ENCODE measurements around the gene PITPNM1.

Gene PITPNM1

DNA sequence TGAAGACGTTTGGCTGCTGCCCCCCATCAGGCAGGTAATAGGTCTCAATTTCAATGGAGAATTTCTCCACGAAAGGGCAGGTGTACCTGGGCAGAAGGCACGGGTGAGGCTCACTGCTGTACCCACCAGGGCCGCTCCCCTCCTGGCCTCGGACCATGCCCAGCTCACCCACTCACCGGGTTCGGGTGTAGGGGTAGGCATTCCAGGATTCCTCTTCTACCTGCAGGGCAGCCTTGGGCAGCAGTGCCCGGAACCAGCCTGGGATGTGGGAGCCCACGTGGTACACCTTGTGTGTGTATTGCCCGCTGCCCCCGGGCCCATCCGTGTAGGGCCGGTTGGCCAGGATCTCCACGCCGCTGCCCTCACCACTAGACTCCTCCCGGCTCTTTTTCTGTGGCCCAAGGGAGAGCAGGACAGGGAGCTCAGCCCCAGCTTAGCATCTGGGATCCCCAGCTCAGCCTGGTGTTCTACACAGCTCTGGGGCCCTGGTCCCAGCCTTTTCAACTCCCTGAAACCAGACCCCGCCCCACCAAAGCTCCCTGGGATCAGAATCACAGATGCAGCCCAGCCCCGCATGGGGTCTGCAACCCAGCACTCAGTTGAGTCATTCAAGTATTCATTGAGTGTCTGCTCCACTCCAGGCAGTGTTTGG is 2.7 kb downstream of the PITPNM1 start:
- Histone ChIP-seq H3K9me3 (ENCODE audit: control insufficient read depth, low read length) (no peaks in the 10 kb centered on the region), H3K4me3 (ENCODE audit: extremely low read depth, insufficient read depth, low read length, poor library complexity, severe bottlenecking) (no peak overlapping the region), H3K36me3 (ENCODE audit: control insufficient read depth, insufficient read depth, low read length) (peaks cover 45% of the 10 kb centered on the region), H3K4me1 (ENCODE audit: control insufficient read depth, insufficient read depth, low read length, poor library complexity, severe bottlenecking) (peaks cover 24% of the 10 kb centered on the region), H3K27ac (ENCODE audit: low read depth, low read length, severe bottlenecking) (no peak overlapping the region)
- WGBS, 2 experiments (ENCODE audit: insufficient coverage in 2 of 2) = 94 to 96% methylated on average over 17 of the region's 18 CpGs

DNA sequence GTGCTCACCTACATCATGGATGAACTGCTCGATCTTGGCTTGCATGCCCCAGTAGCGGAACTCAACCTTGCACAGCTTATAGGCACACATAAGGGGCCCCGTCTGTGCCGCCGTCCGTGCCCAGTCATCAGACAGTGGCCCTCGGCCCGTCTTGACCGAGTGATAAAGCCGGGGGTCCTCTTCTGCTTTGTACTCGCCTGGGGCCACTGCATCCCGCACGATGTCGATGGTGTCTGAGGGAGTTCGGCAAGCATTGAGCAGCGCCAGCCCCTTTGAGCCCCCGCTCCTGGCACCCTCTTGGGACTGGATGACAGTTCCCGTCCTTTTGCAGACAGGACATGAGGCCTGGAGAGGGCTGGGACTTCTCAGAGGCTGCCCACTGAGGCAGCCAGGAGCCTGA is 3.3 kb downstream of the PITPNM1 start:
- H3K36me3 ChIP-seq (ENCODE audit: control insufficient read depth, insufficient read depth, low read length) = peaks cover 50% of the 10 kb centered on the region
- WGBS, 2 experiments (ENCODE audit: insufficient coverage in 2 of 2) = 97 to 98% methylated on average over 16 to 18 of the region's 18 CpGs
- no peaks in the 10 kb centered on the region for H3K9me3 ChIP-seq (ENCODE audit: control insufficient read depth, low read length)
- peaks cover 20% of the 10 kb centered on the region for H3K4me1 ChIP-seq (ENCODE audit: control insufficient read depth, insufficient read depth, low read length, poor library complexity, severe bottlenecking)
- no peak overlapping the region for H3K27ac ChIP-seq (ENCODE audit: low read depth, low read length, severe bottlenecking)
- H3K4me3 ChIP-seq (ENCODE audit: extremely low read depth, insufficient read depth, low read length, poor library complexity, severe bottlenecking) = no peak overlapping the region

DNA sequence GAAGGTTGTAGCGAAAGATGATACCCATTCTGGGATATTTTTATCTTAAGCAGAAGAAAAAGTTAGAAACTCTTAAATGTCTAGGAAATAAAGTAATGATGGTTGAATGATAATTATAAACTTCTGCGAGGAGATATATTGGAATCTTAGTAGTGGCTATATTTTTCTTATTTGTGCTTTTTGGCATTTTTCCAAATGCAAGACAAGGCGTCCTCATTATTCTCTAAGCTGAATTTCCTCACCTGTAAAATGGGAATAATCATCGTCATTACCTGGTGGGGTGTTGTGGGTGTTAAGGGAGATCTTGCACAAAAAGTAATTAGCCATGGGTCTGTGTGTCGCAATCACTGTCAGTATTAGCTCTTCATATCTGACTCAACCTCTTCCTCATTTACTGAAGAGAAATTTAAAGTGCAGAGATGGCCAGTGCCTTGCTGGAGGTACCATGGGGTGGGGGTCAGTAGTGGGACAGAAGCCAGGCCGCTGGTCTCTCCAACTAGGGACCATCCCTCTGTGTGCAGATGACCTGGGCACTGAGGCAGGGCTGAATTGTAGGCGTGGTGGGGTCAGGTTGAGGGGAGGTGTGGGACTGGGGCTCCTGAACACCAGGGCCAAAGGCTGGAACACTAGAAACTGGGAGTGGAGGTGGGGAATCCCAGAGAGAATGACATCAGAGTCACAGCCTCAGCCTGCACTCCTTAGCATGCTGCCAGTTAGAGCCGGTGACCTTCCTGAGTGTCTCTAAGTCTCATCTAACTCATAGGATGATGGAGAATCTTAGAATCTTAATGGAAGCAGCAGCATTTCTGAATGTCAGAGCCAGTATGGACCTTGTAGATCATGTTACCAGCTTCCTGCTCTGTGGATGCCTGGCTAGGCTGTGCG is 4.1 kb downstream of the PITPNM1 start:
- Histone ChIP-seq H3K4me1 (ENCODE audit: control insufficient read depth, insufficient read depth, low read length, poor library complexity, severe bottlenecking) (peaks cover 14% of the 10 kb centered on the region), H3K27ac (ENCODE audit: low read depth, low read length, severe bottlenecking) (no peak overlapping the region), H3K36me3 (ENCODE audit: control insufficient read depth, insufficient read depth, low read length) (peaks cover 53% of the 10 kb centered on the region), H3K9me3 (ENCODE audit: control insufficient read depth, low read length) (no peaks in the 10 kb centered on the region), H3K4me3 (ENCODE audit: extremely low read depth, insufficient read depth, low read length, poor library complexity, severe bottlenecking) (no peak overlapping the region)
- 89 to 98% methylated on average over 6 to 7 of the region's 9 CpGs for WGBS, 2 experiments (ENCODE audit: insufficient coverage in 2 of 2)

DNA sequence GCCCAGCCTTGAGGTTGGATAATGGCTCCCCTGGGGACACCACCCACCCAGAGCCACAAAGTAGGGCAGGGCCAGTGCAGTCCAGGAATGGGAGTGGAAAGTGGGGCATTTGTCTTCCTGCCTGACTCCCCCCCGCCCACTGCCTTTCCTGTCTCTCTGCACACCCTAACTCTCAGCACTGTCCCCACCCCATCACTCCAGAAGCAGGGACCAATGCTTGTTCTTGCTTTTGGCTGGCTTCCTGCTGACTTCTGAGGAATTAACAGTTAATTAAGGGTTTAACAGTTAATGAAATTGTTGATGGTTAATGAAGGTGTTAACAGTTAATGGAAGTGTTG is 4.7 kb downstream of the PITPNM1 start:
- no peaks in the 10 kb centered on the region for H3K9me3 ChIP-seq (ENCODE audit: control insufficient read depth, low read length)
- H3K27ac ChIP-seq (ENCODE audit: low read depth, low read length, severe bottlenecking) = no peak overlapping the region
- H3K4me3 ChIP-seq (ENCODE audit: extremely low read depth, insufficient read depth, low read length, poor library complexity, severe bottlenecking) = no peak overlapping the region
- H3K4me1 ChIP-seq (ENCODE audit: control insufficient read depth, insufficient read depth, low read length, poor library complexity, severe bottlenecking) = peaks cover 9% of the 10 kb centered on the region
- H3K36me3 ChIP-seq (ENCODE audit: control insufficient read depth, insufficient read depth, low read length) = peaks cover 59% of the 10 kb centered on the region
- WGBS, 2 experiments (ENCODE audit: insufficient coverage in 2 of 2) = no CpG with 5 or more reads among the region's 1 CpG

DNA sequence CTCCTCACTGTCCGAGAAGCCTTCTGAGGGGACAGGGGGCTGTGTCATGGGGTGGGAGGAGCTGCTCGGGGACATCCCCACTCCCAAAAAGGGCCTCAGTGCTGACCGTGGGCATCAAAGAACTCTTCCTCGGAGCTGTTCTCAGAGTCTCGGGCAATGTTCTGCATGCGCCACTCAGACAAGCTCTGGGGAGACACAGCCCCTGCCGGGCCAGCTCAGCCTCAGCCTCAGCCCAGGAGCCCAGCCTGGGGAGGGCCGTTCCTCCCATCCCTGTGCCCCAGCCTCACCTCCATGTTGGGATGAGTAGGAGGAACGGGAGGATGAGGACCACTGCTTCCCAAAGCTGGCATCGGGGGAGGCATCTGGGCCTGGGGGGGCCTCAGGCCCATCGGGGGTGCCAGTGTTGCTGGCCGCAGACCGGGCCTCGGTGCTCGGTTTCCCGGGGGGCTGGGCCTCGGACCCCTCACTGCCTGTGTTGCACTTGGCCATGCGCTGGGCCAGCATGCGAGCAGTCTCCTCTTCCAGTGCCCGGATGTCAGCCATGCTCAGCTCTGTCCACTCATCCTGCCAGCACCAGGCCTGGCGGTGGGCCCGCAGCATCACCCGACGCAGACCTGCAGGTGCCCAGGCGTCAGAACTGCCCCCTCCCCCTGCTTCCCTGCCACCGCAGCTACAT is 5.2 kb downstream of the PITPNM1 start:
- 98 to 99% methylated on average over 20 to 21 of the region's 26 CpGs for WGBS, 2 experiments (ENCODE audit: insufficient coverage in 2 of 2)

DNA sequence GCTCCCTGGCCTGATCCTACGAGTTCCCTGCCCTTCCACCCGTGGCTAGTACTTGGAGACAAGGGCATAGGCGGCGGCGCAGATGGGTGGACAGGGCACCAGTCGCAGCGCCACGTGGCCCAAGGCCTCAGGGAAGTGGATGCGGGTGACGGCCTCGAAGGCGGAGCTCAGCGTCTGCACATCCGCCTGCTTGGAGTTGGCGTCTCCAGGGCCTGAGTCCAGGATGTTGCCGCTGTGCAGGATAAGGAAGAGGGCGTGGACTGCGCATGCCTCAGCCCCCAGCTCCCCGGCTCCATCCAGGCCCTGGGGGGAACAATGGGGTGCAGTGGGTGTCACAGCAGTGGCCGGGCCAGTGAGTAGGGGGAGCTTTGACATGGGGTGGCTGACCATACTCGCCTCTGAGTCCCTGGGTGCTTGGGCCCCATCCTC is 6.6 kb downstream of the PITPNM1 start:
- Histone ChIP-seq H3K9me3 (ENCODE audit: control insufficient read depth, low read length) (no peaks in the 10 kb centered on the region), H3K27ac (ENCODE audit: low read depth, low read length, severe bottlenecking) (no peak overlapping the region), H3K36me3 (ENCODE audit: control insufficient read depth, insufficient read depth, low read length) (peaks cover 68% of the 10 kb centered on the region), H3K4me1 (ENCODE audit: control insufficient read depth, insufficient read depth, low read length, poor library complexity, severe bottlenecking) (peaks cover 3% of the 10 kb centered on the region), H3K4me3 (ENCODE audit: extremely low read depth, insufficient read depth, low read length, poor library complexity, severe bottlenecking) (no peak overlapping the region)
- 92 to 94% methylated on average over 19 to 21 of the region's 21 CpGs for whole genome bisulfite sequencing, 2 experiments (ENCODE audit: insufficient coverage in 2 of 2)

More for the DNA sequence above, 5.2 kb downstream of the PITPNM1 start:
- H3K4me1 ChIP-seq (ENCODE audit: control insufficient read depth, insufficient read depth, low read length, poor library complexity, severe bottlenecking) = peaks cover 7% of the 10 kb centered on the region
- H3K4me3 ChIP-seq (ENCODE audit: extremely low read depth, insufficient read depth, low read length, poor library complexity, severe bottlenecking) = no peak overlapping the region
- no peak overlapping the region for H3K27ac ChIP-seq (ENCODE audit: low read depth, low read length, severe bottlenecking)
- peaks cover 64% of the 10 kb centered on the region for H3K36me3 ChIP-seq (ENCODE audit: control insufficient read depth, insufficient read depth, low read length)
- no peaks in the 10 kb centered on the region for H3K9me3 ChIP-seq (ENCODE audit: control insufficient read depth, low read length)

DNA sequence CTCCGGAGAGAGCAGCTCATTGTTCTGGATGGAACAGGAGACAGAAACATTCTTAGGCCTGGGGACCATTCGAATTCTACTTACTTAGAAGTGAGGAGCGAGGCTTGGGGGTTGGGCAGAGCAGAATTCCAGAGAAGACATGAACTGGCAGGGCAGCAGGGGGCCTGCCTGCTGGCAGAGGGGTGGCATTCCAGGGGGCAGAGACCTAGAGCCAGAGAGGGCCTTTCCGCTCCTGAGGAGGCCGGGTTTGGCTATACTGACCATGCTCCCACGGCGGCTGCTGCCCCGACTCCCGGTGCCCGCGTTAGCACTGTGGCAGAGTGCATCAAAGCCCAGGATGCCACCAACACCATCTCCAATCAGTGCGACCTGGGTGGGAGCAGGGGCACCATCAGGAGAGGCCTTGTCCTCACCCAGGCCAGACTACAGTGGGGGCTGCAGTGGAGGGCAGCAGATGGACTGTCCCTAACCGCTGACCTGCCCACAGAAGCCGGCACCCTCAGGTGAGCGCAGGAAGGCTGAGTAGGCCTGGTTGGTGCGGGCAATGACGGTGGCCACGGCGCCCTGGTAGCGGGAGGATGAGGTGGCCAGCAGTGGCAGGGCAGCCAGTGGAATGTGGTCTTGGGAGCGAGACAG is 7.4 kb downstream of the PITPNM1 start:
- Histone ChIP-seq H3K4me1 (ENCODE audit: control insufficient read depth, insufficient read depth, low read length, poor library complexity, severe bottlenecking) (no peaks in the 10 kb centered on the region), H3K9me3 (ENCODE audit: control insufficient read depth, low read length) (no peaks in the 10 kb centered on the region), H3K4me3 (ENCODE audit: extremely low read depth, insufficient read depth, low read length, poor library complexity, severe bottlenecking) (no peak overlapping the region), H3K27ac (ENCODE audit: low read depth, low read length, severe bottlenecking) (no peak overlapping the region), H3K36me3 (ENCODE audit: control insufficient read depth, insufficient read depth, low read length) (peaks cover 73% of the 10 kb centered on the region)
- WGBS, 2 experiments (ENCODE audit: insufficient coverage in 2 of 2) = 92 to 96% methylated on average over 19 of the region's 21 CpGs

DNA sequence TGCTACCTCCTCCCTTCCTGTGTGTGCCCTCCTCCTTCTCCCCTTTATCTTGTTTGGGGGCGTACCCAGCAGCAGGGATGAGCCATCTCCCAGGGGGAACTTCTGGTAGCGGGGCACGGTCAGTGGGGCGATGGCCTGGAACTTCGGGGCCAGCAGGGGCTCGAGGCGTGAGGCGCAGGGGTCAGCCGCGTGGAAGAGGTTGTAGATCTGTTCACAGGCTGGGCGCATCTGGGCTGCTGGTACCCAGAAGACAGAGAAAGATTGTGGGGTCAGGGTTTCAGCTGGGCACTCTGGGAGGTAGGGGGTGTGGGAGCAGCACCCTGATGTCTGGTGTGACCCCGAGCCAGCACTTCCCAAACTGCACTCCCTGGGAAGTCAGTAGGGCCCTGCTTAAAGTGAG is 9.1 kb downstream of the PITPNM1 start:
- Histone ChIP-seq H3K9me3 (ENCODE audit: control insufficient read depth, low read length) (no peaks in the 10 kb centered on the region), H3K36me3 (ENCODE audit: control insufficient read depth, insufficient read depth, low read length) (peaks cover 66% of the 10 kb centered on the region)
- WGBS, 2 experiments (ENCODE audit: insufficient coverage in 2 of 2) = 97 to 98% methylated on average over 7 to 12 of the region's 12 CpGs

DNA sequence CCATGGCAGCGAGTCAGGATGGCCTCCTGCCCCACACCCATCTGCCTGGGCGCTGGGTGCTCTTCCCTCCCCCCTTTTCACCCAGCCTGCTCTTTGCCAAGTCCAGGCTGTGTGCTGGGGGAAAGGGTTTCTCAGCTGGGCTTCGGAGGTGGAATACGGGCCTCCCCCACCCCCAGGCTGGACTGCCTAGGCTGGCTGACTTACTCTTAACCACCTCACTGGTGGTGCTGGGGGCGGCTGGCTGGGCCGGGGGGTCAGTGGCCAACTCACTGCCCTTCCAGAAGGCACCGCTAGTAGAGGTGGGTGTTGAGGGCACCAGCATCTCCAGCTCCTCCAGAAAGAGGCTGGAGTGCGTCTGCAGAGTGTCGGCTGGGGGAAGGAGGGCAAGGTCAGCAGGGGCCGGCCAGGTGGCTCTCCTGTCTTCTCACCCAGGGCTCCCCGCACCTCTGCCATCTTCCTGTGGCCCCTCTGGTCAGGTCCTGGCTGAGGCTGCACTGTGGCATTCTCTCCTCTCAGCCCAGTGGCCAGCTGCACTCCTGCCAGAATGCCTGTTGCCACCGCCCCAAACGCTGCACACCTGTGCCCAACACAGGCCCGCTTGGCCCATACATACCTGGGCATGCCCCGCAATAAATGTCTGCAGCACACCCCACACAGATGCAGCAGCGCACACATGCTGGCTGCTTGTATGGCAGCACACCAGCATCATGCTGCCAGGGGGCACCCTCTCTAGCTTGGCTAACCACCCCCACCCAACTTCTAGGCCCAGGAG is 9.7 kb downstream of the PITPNM1 start:
- Histone ChIP-seq H3K27ac (ENCODE audit: low read depth, low read length, severe bottlenecking) (no peak overlapping the region), H3K4me3 (ENCODE audit: extremely low read depth, insufficient read depth, low read length, poor library complexity, severe bottlenecking) (no peak overlapping the region), H3K4me1 (ENCODE audit: control insufficient read depth, insufficient read depth, low read length, poor library complexity, severe bottlenecking) (no peaks in the 10 kb centered on the region), H3K9me3 (ENCODE audit: control insufficient read depth, low read length) (no peaks in the 10 kb centered on the region), H3K36me3 (ENCODE audit: control insufficient read depth, insufficient read depth, low read length) (peaks cover 66% of the 10 kb centered on the region)
- WGBS, 2 experiments (ENCODE audit: insufficient coverage in 2 of 2) = 97 to 98% methylated on average over 11 to 12 of the region's 16 CpGs

More for the DNA sequence above, 9.1 kb downstream of the PITPNM1 start:
- no peak overlapping the region for H3K27ac ChIP-seq (ENCODE audit: low read depth, low read length, severe bottlenecking)
- no peaks in the 10 kb centered on the region for H3K4me1 ChIP-seq (ENCODE audit: control insufficient read depth, insufficient read depth, low read length, poor library complexity, severe bottlenecking)
- H3K4me3 ChIP-seq (ENCODE audit: extremely low read depth, insufficient read depth, low read length, poor library complexity, severe bottlenecking) = no peak overlapping the region
